HG03196 (cell line): ENCODE data around the gene AUTS2.

Experiments
- ATAC-seq: cut with Tn5 transposase; IDR thresholded peaks from one replicate; pipeline ENCODE4 v1.9.1; 2021; ENCODE audit not compliant: unreplicated experiment

Gene AUTS2

GRCh38 chr7:69684369-69685292 is 86.4 kb downstream of the AUTS2 start:
- ATAC-seq: no peak

DNA sequence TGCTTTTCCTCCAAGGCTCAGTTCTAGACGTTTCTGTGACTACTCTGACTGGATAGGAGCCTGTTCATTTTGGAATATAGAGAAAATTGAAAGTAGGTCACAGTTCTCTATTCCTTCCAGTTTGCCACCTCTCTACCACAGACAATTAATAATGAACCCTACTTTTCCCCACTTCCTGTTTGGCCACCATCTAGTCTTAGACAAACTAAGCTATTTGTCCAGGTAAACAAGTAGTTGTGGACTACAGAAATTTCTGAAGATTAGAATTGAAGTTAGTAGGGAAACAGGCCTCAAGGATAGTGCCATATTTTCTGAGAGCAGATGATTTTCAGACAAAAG is 87.0 kb downstream of the AUTS2 start:
- no peak for ATAC-seq

- ATAC-seq: no peak
Measured at GRCh38 chr7:69686366-69686765, 88.1 kb downstream of the AUTS2 start.

DNA sequence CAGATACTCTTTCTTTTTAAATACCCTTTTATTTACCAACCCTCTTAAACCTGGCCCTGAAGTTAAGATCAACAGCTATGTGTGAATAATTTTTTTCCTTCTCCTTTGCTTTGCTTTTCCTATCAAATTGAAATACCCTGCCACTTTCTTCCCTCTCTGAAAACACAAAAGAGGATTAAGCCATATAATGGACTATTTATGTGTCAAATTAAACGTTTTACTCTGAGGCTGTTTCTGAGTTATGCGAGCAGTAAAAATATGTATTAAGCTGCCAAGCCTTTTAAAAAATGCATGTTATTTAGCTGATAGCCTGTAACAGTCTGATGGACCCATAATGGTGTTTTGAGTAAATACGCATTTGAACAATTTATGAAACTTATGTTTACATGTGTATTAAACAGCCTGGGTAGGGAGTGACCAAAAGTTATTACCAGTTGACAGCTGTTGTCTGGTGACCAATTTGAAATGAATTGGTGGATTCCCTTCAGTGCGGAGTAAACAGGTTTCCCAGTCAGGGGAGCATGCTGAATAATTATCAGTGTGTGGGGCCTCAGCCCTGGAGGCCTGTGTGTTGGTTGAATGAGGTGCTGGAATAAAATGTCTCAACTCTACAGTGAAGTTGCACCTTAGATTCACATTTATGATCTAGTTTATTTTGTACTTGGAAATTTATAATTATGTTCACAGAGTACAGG is 89.6 kb downstream of the AUTS2 start:
- ATAC-seq: no peak

- no peak for ATAC-seq
Measured at GRCh38 chr7:69690329-69690728, 92.1 kb downstream of the AUTS2 start.

- ATAC-seq: no peak
Measured at GRCh38 chr7:69691327-69691726, 93.1 kb downstream of the AUTS2 start.

- no peak for ATAC-seq
Measured at GRCh38 chr7:69691734-69692133, 93.5 kb downstream of the AUTS2 start.

- no peak for ATAC-seq
Measured at GRCh38 chr7:69692611-69693010, 94.3 kb downstream of the AUTS2 start.

DNA sequence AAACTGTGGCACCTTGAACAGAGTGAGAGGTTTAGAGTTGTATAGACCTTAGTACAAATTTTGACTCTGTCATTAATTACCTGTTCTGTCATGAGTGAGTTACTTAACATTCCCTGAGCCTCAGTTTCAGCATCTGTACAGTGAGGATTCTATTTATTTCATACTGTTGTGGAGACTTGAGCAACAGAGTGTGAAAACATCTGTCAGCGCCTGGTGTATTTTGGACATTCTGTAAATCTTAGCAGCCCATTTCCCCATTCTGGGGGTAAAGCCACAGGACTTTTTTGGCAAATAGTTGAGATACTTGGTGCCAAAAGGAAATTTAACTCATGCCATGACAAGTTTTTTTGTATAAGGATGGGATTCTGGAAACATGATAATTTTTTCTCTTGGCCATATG is 94.8 kb downstream of the AUTS2 start:
- ATAC-seq: no peak

- ATAC-seq: peak; percentile 81
Measured at GRCh38 chr7:69696054-69696591, 97.8 kb downstream of the AUTS2 start.

- ATAC-seq: no peak
Measured at GRCh38 chr7:69696686-69697685, 98.7 kb downstream of the AUTS2 start.

- ATAC-seq: no peak
Measured at GRCh38 chr7:69698109-69698825, 100.0 kb downstream of the AUTS2 start.

GRCh38 chr7:69699931-69700330 is 101.7 kb downstream of the AUTS2 start:
- no peak for ATAC-seq

DNA sequence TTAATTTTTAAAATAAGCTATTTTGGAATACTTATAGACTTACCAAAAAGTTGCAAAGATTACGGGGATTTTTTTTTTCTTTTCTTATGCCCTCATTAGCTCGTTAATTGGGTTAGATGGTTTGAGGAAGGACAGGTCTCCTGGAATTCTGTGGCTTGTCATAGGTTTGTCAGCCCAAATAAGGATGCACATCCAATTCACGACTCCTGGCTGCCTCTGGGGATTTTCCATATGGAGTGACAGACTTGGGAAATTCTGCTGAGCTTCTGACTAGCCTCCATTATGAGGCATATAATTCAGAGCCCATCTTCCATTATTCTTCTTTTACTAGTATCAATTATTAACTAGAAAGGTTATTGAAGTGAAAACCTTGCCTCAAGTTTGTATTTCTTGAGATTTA is 102.1 kb downstream of the AUTS2 start:
- no peak for ATAC-seq

- ATAC-seq: no peak
Measured at GRCh38 chr7:69701288-69701687, 103.0 kb downstream of the AUTS2 start.

GRCh38 chr7:69702357-69702756 is 104.1 kb downstream of the AUTS2 start:
- ATAC-seq: no peak

DNA sequence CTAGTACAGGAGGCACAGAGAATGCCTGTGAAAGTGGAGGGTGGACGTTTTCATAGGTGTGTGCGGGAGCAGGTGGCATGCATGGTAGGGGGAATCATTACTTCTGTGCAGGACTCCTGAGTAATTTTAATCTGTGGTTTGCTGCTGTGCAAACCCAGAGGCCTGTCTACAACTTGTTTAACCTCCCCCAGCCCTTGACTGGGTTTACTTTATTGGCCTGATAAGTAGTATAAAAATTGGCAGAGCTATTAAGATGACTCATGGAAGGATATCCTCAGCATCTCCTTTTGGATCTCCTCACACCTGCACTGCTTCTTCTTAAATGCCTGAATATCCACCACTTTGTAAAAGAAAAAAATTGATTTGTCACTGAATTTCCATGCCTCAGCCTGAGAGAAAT is 104.8 kb downstream of the AUTS2 start:
- no peak for ATAC-seq

DNA sequence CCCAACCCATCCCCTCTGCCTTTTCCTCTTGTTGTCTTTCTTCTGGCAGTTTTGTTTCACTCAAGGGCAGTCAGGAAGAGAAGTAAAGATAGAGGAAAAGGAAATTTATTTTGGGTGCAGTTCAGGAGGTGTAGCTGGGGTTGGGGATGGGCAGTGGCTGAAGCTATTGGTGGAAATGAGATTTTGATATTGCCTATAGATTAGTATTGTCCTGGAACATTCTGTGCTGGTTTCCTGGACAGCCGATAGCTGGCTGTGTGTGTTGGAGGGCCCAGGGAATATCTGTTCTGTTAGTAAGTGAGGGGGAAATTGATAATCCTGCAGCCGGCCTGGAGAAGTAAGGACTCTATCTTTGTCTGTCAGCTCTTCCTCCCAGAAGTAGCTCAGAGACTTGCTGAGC is 107.8 kb downstream of the AUTS2 start:
- no peak for ATAC-seq

GRCh38 chr7:69708857-69709256 is 110.6 kb downstream of the AUTS2 start:
- ATAC-seq: no peak

DNA sequence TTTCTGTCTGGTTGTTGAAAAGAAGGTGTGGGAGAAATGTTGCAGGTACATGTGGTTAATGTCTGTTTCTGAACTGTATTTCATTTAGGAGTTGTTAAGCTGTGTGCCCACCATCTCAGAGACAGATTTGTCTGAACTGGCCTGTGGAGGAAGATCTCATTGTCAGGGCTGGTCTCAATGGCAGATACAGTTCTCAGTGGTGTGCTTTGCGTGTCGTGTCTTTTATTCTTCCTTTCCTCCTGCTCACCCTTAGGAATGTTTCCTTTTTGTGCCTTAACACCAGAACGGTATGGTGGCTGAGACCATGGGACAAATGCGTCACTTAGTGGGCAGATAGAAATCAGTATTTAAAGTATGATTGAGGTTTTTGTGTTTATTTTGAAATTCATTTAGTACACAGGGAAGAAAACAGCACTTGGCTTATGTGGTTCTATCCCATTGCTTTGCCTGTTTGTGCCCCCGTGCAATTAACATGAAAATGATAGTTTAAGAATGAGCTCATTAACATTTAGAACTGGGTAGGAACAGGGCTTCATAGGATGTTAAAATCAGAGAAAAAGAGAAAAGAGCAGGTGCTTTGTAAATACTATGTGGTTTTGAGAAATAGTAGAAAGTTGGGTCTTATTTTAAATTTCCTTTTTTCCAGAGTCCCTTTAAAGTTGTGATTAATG is 112.6 kb downstream of the AUTS2 start:
- ATAC-seq: no peak
